Right lobe of liver (tissue), 6 donors: ENCODE results near the gene ITGB1. TPM values are rescaled to one million over a fixed set of nuclear protein-coding genes. Genes with fewer than 3 reads are reported as not detected.
A peak's percentile ranks its signal among the peaks of the same experiment; 100 is the strongest.

Experiments used
- ATAC-seq, 4 donors: fragments of 200-7000 bp; cut with Tn5 transposase; one replicate each; pipeline ENCODE4 v1.9.1; 2020; ENCODE audit warnings: mild to moderate bottlenecking in 4 of 4, moderate library complexity in 4 of 4
- DNase-seq, 3 donors: peaks; one replicate each; pipeline ENCODE4 v3.0.0-alpha.2; 2020
- H3K27ac ChIP-seq, 3 donors: fragments of 200-600 bp; one replicate each; pipeline ENCODE4 v1.8.0; 2022
- H3K27me3 ChIP-seq, 2 donors: fragments of 200-600 bp; one replicate each; pipeline ENCODE4 v1.8.0; 2022
- H3K36me3 ChIP-seq, 4 donors: fragments of 200-600 bp; sonication (generic) in 1 of 4; one replicate each; pipeline versions ENCODE4 v1.5.1 to v1.8.0; 2017 to 2022; ENCODE audit warnings: control low read depth in 1 of 4
- H3K4me1 ChIP-seq, 4 donors: fragments of 200-600 bp; sonication (generic) in 1 of 4; one replicate each; pipeline versions ENCODE4 v1.5.1 to v1.8.0; 2017 to 2022; ENCODE audit warnings: control low read depth in 1 of 4
- H3K4me3 ChIP-seq, 3 donors: fragments of 200-600 bp; one replicate each; pipeline ENCODE4 v1.8.0; 2022
- H3K9me3 ChIP-seq, 4 donors: fragments of 200-600 bp; sonication (generic) in 1 of 4; one replicate each; pipeline versions ENCODE4 v1.5.1 to v1.8.0; 2017 to 2022; ENCODE audit warnings: control low read depth in 1 of 4
- POLR2A ChIP-seq: fragments of 450-650 bp; IDR thresholded peaks from one replicate; pipeline ENCODE4 v1.6.1; 2017; ENCODE audit warnings: antibody characterized with exemption, mild to moderate bottlenecking
- WGBS: methylation state at CpG from one replicate; pipeline ENCODE4 v1.1.6; 2018; ENCODE audit warnings: low coverage, low lambda C conversion rate; ENCODE audit not compliant: insufficient coverage; ENCODE audit errors: missing lambda C conversion rate; 5-methylcytosine and 5-hydroxymethylcytosine counted together
- intact Hi-C, 2 donors: fragments of 100-400 bp; cut with DNase I; formaldehyde crosslinking; loops; one replicate each; pipeline versions ENCODE4 v1.11.2 to v1.14.1; 2022
- total RNA-seq, 6 experiments: library from RNA; depleted of rRNA in 2 of 6; stranded (reverse); fragments of >200 nt in 2 of 6; fragmentation: NEBNext Ultra II Directional in 3 of 6; extraction: Animal tissue kit (Norgen Biotek cat#: 25700) in 3 of 6; gene quantifications; one replicate each; pipeline versions ENCODE4 v1.1.0 to v1.2.4, GENCODE V29; 2016 to 2023
- TF ChIP-seq, protein P1 (sequence below), 4 donors: fragments of 200-600 bp in 3 of 4; fragments of 450-650 bp in 1 of 4; IDR thresholded peaks; one replicate each; pipeline versions ENCODE4 v1.5.1 to v1.8.0; 2016 to 2022; ENCODE audit warnings: antibody characterized with exemption in 4 of 4, mild to moderate bottlenecking in 2 of 4
- donor health status: DM: no; HTN: yes; CAD: no.
- donor health status: DM: no; HTN: no; CAD: no.
- donor health status: DM: no; HTN: no; CAD: no.
- donor health status: DM: no; HTN: yes; CAD: no.
- donor health status: DM: no; HTN: yes; CAD: no.

The ITGB1 gene
- total RNA-seq, 6 experiments from 2014 or later: 120 to 301 (median 239) TPM

DNA sequence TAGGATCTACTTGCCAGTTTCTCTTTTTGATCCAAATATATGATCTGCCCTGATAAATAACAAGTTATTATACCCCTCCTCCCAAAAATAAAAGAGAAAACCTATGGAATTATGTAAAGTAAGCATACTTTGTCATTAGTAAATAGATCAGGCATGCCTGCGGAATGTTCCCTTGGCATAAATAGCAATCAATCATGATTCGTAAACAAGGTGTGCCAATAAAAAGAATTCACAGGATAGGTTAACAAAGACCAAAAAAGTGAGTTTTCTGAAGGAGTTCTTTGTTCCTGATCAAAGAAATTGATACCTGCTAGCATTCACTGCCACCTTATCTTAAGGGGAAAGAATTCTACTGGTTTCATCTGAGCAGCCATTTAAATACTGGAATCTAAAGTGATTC, 11.9 kb downstream of the ITGB1 start:
- DNase-seq: no peak
- intact Hi-C loops: no loop called here
- Histone ChIP-seq H3K4me3 (no peak overlapping the region), H3K27ac (no peak overlapping the region), H3K9me3 (no peaks in the 10 kb centered on the region), H3K27me3 (no peaks in the 10 kb centered on the region), H3K4me1 (peaks cover 0 to 38% (median 2%) of the 10 kb centered on the region in 4 donors), H3K36me3 (no peaks in the 10 kb centered on the region)
- no peak for TF ChIP-seq POLR2A
- TF ChIP-seq, protein P1, sequence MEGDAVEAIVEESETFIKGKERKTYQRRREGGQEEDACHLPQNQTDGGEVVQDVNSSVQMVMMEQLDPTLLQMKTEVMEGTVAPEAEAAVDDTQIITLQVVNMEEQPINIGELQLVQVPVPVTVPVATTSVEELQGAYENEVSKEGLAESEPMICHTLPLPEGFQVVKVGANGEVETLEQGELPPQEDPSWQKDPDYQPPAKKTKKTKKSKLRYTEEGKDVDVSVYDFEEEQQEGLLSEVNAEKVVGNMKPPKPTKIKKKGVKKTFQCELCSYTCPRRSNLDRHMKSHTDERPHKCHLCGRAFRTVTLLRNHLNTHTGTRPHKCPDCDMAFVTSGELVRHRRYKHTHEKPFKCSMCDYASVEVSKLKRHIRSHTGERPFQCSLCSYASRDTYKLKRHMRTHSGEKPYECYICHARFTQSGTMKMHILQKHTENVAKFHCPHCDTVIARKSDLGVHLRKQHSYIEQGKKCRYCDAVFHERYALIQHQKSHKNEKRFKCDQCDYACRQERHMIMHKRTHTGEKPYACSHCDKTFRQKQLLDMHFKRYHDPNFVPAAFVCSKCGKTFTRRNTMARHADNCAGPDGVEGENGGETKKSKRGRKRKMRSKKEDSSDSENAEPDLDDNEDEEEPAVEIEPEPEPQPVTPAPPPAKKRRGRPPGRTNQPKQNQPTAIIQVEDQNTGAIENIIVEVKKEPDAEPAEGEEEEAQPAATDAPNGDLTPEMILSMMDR (IDR thresholded peaks at IDR 0.05): no peak
- ATAC-seq: no peak
- WGBS: 26% methylated on average over 2 of the region's 2 CpGs

DNA sequence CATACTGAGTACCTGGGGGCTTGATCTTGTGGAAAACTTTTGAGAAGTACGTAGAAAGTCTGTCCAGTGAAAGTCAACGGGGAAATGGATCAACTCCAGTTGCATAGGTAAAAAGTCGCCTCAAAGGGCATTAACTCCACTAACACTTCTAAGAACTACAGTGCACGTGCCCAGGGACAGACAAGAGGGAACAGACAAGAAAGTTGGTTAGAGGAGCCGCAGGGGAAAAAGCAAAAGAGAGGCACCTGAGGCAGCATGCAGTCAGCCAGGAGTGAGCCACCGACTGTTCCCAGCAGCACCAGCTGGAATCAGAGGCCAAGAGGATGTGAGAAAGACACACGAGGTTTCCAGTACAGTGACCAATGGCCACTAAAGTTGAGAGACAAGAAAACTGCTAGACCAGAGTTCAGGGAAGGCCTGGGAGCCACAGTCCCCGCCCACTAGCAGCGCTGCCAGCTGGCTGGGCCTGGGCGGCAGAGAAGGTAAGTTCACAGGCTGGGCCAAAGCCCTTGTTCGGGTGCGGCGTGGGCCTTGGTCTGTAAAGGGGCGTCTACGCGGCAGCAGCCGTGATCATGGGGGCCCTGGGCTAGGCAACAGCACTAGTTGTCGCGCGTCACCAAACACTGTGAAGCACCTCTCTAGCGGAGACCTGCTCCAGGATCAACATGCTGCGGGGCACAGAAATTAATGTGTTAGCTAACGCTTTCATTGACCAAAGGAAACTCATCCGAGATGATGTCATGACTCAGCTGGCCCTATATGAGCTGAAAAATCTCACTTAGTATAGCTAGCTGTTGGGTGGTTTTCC, 14.0 kb downstream of the ITGB1 start:
- intact Hi-C loops: no loop called here
- no peaks in the 10 kb centered on the region for H3K27me3 ChIP-seq
- TF ChIP-seq, protein P1 (IDR thresholded peaks at IDR 0.05): no peak
- TF ChIP-seq POLR2A: no peak
- ATAC-seq (peak; percentile 60 to 83 (median 75)), DNase-seq (peak in 2 of 3 donors; percentile 58)
- H3K4me3 ChIP-seq: no peak overlapping the region
- no peaks in the 10 kb centered on the region for H3K9me3 ChIP-seq
- peaks cover 0 to 26% (median 3%) of the 10 kb centered on the region in 4 donors for H3K4me1 ChIP-seq
- no peak overlapping the region for H3K27ac ChIP-seq
- H3K36me3 ChIP-seq: no peaks in the 10 kb centered on the region
- 74% methylated on average over 10 of the region's 24 CpGs for WGBS

DNA sequence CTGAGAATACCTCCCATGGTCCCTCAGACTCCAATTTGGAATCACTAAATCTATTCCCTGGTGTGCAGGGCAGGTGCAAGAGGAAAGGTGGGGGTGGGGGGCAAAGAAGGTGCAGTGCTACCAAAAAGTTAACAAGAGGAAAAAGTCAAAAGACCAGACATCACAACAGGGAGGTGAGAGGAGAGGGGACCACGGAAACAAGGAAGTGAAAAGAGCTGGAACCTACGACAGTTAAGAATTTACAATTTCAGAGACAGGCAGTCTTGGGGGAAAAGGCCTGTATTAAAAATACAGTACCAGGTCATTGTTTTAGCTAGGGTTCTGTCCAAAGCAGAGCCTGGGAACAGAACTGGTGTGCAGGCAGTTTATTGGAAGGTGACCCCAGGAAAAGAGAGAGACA, 14.6 kb downstream of the ITGB1 start:
- TF ChIP-seq, protein P1 (IDR thresholded peaks at IDR 0.05): no peak
- TF ChIP-seq POLR2A: no peak
- no peak for ATAC-seq
- Histone ChIP-seq H3K4me3 (no peak overlapping the region), H3K36me3 (no peaks in the 10 kb centered on the region), H3K27me3 (no peaks in the 10 kb centered on the region), H3K27ac (no peak overlapping the region), H3K9me3 (no peaks in the 10 kb centered on the region), H3K4me1 (peaks cover 0 to 30% (median 9%) of the 10 kb centered on the region in 4 donors)
- WGBS: 50% methylated on average over 2 of the region's 2 CpGs
- intact Hi-C loops: no loop called here
- no peak for DNase-seq

DNA sequence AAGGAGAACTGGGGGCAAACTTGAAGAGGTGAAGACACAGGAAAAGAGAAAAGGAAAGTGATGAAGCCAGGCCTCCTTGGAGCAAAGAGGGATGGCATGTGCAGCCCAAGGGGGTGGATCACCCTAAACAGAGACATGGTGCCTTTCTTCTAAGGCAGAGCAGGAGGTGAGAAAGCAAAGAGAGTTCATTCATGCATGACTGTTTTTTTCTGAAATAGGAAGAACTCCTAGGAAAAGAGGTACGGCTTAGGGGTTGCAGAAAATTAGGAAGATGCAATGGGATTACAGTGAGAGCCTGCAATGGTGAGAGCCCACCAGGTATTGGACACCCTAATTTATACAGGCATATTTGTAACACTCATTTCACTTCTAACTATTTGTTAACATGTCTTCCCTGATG, 15.9 kb downstream of the ITGB1 start:
- Histone ChIP-seq H3K27ac (no peak overlapping the region), H3K4me3 (no peak overlapping the region), H3K36me3 (no peaks in the 10 kb centered on the region), H3K4me1 (peaks cover 0 to 40% (median 17%) of the 10 kb centered on the region in 4 donors), H3K27me3 (no peaks in the 10 kb centered on the region), H3K9me3 (no peaks in the 10 kb centered on the region)
- DNase-seq: no peak
- intact Hi-C loops: no loop called here
- TF ChIP-seq, protein P1 (IDR thresholded peaks at IDR 0.05): no peak
- TF ChIP-seq POLR2A: no peak
- WGBS: 100% methylated on average over 1 of the region's 1 CpG
- no peak for ATAC-seq
